Activated CD4-positive, CD25-positive, alpha-beta regulatory T cell treated with anti-CD3 and anti-CD28 coated beads, Interleukin-2, amount 50 U/mL, for 72 hours (primary cell): ENCODE results near the gene ZDHHC3.
"Not testable (repeated sequence)": the region's sequence is repeated elsewhere in the genome, so short reads cannot be mapped to it uniquely, and the experiment has no call there.

Experiments used
- DNase-seq: peaks from one replicate; pipeline ENCODE4 v3.0.0; 2021

Gene ZDHHC3

DNA sequence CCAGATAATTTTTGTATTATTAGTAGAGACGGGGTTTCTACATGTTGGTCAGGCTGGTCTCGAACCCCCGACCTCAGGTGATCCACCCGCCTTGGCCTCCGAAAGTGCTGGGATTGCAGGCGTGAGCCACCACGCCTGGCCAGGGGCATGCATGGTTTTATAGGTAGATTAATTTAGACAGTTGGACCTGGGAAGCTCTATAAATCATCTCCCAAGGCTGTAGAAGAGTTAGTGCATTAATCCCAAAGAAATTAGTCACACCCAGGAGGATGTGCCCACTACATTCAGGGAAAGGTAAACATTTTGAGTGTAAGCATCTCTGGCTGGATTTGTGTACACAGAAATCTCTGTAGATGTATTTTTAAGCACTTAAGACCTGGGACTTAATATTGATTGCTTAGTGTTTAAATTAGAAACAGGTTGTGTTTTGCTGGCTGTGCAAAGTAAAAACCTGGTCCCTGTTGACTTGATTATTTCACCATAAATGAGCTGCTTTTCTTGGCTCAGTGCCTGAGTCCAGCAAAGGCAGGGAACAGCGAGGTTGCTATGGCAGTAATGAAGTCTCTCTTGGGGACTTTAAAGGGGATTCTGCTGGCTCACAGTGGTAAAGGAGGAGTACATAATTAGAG, 19.3 kb upstream of the ZDHHC3 start:
- no peak for DNase-seq

DNA sequence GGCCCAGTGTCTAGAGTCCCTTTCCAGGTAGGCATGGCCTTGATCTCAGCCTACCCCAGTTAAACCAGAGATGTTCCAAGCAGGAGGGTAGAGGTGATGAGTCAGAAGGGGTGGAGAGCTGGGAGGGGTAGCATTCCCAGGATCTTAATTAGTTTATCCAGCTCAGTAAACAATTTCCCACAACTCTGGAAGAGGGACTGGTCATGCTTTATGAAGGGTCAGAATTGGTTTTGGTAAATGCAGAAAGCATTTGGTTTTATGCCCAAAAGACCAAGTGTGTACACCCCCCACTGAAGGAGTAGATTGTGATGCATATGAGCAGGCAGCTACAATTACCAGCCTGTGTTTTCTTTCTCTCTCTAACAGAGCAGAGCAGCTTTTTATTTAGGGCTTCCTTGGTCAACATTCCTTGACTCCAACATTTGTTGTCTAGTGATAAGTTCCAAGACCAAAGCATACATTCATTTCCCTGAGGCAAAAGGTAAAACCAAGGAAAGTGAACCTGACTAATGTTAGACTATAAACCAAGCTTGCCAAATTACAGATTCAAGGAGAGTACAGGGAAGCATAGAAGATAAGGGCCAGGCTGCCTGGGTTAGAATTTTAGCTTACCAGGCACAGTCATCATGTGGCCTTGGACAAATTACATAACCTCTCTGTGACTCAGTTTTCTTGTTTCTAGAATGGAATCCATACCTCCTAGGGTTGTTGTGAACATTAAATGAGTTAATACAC, 17.7 kb upstream of the ZDHHC3 start:
- no peak for DNase-seq

DNA sequence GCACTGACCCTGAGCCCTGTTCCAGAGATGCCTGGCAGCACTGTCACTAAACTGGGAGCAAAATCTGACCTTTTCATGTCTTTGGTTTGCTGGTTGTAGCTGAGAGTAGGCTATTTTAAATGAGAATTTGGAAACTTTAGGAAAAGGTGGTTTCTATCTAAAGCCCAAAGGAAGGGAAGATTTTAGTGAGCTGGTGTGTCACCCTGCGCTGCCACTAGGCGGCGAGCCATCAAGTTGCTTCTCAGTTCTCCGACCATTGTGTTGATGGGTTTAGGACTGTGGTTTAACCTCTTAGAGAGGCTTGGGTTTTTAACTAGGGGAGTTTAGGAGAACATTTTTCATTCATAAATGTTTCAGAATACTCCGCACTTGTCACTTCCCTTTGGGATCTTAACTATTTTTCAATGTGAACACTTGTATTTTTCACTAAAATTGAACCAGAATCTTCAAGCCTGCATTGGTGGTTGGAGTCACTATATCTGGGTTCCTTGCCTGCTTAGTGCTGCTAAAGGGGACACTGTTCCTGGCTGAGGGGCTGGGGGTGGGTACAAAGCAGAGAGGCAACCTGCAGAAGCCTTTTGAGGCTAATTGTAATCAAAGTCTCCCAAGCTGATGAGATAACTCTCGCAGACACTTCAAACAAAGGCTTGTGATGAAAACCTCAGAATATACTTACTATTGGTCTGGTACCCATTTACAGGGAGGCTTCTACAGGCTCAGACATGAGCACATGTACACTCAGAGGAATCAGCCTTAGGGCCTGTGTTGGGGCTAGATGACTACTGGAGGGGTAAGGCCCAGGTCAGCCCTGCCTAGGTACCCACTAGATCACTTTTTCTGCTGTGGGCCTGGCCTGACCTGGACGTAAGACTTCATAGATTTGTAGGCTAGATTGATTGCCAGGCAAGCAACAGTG, 16.8 kb upstream of the ZDHHC3 start:
- DNase-seq, result no peak

DNA sequence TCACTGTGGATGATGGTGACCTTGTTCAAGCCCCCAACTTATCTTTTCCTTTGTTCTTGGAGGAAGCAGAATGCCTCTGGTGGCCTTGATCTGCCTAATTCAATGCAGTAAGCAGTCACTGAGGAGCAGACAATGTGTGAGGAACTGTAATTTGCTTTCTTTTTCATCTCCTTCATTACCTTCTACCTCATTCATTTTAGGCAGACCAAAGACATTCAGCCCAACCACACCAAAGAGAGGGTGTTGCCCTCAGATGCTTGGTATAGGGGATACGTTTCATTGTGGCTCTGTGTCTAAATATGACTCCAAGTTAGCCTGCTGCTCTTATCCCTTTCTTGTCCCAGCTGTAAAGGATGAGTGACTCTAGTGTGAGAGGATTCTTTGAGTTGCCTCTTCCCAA, 15.4 kb upstream of the ZDHHC3 start:
- no peak for DNase-seq

DNA sequence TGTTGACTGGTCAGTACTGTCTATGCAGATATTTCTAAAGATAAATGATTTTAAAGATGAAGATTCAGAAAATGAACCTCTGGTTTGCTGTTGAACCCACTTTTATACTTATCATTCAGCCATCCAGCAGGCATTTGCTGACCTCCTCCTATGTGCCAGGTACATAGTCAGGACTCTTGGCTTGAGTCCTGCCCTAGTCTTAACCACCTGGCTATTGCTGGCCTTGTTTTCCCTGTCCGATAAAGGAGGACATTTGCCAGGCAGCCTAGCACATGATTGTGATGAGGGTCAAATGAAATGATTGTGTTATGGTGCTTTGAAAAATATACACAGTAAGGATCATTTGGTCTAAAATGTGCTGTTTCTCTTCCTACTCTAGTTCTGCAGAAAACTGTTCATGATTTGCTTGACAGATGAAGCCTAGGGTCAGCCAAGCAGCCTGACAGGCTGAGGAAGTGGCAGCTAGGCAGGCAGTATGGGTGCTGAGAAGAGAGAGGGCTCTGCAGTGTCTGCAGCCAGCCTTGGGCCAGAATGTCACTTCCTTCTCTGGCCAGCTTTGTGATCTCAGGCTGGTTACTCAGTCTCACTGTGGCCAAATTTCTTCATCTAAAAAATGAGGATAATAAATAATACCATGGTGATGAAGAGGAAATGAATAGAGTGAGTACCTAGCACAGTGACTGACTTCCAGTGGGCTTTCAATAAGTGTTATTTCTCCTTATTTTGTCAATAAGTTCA, 13.8 kb upstream of the ZDHHC3 start:
- no peak for DNase-seq

DNA sequence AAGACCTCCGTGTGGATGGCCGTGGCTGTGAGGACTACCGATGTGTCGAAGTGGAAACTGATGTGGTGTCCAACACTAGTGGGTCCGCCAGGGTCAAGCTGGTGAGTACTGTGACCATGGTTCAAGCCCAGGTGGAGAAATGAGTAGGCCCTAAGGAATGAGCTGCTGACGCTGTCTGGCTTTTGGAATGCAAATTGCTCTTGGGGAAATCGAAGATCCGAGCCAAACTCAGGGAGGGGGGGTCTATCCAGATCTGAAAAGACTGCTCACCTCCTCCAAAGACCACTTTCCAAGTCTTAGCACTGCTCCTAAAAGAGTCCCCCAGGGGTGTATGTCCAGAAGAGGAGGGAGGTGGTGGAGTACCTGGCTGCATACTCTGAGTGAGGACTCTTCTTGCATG, 13.2 kb upstream of the ZDHHC3 start:
- no peak for DNase-seq

DNA sequence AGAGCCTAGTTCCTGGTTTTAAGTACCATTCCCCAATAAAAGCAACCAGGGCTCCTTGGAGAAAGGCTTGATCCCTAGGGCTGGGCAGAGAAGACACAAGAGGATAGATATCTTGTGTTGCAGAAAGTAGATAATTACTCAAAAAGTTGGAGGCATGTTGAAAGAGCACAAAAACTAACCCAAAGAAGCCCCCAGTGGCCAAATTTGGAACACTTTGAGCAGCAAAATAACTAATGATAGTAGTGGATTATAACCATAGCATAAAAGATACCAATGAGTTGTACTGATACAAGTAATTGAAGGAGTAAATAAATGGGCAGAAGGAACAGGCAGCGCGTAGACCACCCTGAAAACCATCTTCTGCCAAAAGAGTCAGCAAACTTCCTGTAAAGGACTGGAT, 12.1 kb upstream of the ZDHHC3 start:
- no peak for DNase-seq

DNA sequence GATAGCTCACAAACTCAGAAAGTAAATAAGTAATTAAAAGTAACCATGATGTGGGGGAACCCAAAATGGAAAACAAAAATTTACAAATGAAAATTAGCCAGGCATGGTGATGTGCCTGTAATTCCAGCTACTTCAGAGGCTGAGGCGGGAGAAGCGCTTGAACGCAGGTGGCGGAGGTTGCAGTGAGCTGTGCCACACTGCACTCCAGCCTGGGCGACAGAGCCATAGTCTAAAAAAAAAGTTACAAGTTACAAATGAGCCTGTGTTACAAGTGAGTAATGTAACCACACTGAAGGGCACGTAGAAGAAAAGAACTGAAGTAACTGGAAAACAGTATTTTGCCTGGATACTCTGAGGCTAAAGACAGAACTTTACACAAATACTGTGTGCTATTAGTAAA, 11.4 kb upstream of the ZDHHC3 start:
- no peak for DNase-seq

DNA sequence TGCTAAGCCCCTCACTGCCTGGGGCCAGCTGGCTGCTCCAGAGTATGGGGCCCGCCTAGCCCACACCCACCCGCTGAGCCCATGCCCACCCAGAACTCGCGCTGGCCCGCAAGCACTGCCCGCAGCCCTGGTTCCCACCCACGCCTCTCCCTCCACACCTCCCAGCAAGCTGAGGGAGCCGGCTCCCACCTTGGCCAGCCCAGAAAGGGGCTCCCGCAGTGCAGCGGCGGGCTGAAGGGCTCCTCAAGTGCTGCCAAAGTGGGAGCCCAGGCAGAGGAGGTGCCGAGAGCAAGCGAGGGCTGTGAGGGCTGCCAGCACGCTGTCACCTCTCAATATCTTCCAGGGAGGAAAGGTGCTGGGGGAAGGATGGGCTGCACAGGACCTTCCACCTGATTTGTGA, 10.4 kb upstream of the ZDHHC3 start:
- not testable (repeated sequence) for DNase-seq

DNA sequence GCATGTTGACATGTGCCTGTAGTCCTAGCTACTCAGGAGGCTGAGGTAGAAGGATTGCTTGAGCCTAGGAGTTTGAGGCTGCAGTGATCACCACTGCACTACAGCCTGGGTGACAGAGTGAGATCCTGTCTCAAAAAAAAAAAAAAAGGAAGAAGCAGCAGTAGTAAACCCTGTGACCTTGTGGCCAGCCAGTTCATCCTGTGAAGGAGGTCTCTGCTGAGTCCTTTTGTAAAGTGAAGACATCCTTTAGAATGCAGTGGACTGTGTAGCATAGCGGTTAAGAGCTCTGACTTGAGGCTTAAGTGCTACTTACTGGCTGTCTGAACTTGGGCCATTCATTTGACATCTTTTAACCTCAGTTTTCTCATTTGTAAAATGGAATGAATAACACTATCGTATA, 8.4 kb upstream of the ZDHHC3 start:
- DNase-seq, result no peak

DNA sequence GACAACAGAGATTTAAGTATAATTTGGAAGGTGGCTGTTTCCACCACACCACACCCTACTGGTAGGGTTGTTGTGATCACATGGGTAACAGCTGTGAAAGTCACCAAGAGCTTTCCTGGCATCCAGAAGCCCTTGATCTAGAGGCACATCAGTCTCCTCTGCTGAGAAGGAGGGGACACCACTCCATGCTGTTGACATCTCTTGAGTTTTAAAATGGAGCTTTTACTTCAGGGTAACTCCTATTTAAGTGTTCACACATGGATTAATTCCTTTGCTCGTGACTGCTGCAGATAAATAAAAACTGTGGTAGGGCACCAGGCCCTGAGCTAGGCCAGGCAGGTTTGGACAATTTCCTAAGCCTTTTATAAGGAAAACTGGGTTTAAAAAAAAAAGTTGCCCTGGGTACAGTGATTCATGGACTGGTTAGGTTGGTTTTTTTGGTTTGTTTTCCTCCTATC, 7.5 kb upstream of the ZDHHC3 start:
- DNase-seq, result no peak

DNA sequence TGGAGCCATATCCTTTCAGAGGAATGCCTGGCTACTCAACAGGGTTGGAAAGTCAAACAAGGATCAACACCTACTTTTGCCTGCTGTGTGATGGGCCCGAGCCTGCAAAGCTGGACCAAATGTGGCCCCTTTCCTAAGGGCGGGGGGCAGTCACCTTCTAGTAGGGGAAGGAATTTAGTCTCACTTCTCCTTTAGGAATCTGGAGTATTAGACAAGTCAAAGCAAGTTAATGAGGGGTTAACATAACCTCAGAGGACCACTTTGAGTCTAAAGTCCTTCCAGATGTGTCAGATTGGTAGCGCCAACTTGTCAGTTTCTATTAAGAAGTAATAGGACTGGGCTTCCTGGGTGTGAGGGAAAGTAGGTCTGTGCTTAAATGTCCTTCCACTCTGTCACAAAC, 6.8 kb upstream of the ZDHHC3 start:
- DNase-seq, result no peak

DNA sequence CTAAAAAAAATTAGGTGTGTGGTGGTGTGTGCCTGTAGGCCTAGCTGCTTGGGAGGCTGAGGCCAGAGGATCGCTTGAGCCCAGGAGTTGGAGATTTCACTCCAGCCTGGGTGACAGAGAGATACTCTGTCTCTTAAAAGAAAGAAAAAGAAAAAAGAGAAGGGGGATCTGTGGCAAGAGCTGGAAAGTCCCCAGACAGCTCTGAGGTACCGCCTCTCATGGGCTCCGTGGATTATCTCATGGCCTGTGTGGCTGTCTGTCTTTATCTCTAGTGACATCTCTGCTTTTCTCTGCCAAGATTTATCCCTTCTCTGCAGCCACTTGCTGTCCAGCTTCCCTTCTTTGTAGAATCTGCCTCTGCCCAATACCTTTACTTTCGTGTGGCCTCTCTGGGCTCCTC, 5.8 kb upstream of the ZDHHC3 start:
- DNase-seq, result no peak

DNA sequence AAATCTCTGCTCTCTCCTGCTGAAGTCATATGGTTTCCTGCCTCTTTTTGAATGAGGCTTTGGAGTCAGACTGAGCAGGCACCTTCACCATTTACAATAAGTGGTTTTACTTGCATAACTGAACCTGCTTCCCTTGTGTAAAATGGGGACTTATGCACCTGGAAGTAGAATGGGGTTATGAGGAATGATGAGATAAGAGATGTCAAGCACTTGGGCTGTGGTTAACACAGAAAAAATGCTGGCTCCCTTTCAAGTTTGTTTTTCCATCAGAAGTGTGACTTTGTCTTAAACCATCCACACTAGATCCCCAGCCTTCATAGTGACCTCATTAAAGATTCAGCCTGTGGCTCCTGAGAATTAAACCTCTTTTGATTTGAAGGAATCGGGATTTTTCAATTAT, 5.2 kb upstream of the ZDHHC3 start:
- no peak for DNase-seq

DNA sequence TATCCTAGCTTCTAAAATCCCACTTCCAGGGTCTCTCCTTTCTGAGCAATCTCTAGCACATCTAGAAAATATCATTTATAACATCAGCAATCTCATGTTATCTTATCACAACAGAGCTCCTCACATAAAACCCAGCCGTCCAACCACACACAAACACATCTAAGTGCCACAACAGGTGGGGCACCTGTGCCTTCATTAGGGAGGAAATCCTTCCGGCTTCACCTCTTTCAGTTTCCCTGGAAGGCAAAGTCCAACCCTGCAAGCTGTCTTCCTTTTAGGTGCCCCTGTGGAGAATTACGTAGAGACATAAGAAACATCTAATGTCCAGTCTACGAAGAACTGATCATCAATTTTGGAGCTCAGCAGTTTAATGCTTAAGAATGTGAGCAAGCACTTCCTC, 1.6 kb downstream of the ZDHHC3 start:
- no peak for DNase-seq

DNA sequence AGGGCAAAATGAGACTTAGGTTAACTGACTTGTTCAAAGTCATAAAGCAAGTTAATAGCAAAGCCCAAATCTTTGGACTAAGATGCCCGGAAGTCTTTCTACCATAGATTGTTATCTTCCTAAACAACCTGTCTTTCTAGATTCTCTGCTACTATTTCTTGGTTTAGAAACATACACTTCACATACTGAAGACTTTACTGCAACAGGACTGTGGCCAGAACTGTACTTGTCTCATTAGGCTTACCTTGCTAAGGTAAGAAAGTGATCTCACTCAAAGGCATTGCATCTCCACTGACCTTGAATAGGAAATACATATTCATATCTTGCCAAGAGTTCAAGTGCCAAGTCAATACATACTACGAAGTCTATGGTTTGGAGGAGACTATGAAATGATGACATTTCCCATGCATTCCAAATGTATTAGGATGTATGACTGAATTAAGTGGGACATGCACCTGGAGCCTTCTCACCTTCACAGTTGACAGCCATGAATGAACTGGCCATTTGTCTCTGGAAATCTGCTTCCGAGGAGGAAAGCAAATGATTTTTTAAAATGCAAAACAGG, 5.0 kb downstream of the ZDHHC3 start:
- no peak for DNase-seq

DNA sequence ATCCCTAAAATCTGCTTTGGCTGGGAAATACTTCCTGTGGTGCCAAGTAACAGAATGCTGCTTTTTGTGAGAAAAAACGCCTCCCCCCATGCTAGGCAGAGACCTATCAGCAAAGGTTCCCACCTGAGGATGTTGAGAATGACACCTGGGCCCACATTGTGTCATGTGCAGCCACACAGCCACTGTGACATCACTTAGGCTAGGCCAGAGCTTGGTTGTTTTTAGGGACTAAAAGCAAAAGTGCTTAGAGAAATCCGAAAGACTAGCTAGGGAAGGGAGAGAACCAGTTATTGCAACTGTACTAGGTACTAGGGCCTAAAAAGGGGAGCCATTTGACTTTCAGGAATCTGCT, 6.2 kb downstream of the ZDHHC3 start:
- no peak for DNase-seq

DNA sequence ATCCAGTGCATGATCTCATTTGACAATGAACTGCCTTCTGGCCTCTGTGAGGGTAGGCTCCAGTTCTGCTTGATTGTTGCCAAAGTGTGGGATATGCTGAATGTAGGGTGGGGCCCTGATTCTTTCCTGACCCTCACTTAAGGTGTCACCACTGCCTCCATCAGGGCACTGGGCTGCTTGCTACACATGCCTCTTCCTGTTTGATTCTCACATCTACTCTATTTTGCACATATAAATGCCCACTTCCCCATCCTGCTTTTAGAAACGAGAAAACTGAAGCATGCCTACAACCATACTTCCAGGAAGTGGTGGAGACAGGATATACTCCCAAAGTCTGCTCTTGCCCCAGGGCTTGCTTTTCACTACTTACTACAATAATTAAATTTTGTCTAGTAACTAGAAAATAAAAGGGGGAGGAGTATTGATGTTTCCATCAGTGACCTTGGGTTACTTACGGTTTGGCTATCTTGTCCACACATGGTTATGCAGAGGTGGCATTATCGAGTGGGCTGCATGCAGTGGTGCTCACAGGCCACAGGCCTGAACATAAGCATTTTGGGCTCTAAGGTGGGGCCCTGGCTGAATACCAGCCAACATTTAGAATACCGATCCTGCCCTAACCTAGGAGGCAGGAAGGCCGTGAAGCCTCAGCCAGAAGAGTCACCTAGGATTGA, 6.7 kb downstream of the ZDHHC3 start:
- DNase-seq, result no peak

DNA sequence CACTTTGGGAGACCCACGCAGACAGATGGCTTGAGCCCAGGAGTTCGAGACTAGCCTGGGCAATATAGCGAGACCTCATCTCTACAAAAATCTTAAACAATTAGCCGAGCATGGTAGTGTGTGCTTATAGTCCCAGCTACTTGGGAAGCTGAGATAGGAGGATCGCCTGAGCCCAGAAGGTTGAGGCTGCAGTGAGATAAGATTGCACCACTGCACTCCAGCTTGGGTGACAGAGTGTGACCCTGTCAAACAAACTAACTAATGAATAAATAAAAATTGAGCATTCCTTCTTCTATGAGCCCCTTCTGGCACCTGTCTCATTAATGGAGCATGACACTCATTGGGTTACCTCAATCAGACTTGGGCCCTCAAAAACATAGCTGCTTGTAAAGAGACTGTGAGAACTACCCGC, 7.5 kb downstream of the ZDHHC3 start:
- DNase-seq, result no peak

DNA sequence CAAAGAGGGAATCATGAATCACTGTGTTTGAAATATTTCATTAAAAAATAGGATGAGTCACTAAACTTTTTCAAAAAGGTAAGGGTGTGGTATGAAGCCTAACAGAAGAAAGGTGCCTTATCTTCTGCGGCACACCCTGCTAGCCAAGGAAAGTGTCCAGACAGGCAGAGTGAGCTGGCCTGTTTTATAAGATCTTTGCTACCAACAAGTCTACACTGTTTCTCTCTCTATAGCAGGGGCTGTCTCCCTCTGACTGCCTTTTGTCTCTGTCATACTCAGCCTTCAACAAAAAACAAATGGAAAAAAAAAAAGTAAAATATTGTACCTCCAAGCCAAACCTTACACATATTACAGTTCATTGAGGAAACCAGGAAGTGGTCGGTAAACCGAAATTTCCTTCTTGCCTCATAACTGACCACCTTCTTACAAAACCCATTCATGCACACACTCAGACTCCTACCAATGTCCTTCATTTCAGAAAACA, 9.1 kb downstream of the ZDHHC3 start:
- DNase-seq, result no peak

DNA sequence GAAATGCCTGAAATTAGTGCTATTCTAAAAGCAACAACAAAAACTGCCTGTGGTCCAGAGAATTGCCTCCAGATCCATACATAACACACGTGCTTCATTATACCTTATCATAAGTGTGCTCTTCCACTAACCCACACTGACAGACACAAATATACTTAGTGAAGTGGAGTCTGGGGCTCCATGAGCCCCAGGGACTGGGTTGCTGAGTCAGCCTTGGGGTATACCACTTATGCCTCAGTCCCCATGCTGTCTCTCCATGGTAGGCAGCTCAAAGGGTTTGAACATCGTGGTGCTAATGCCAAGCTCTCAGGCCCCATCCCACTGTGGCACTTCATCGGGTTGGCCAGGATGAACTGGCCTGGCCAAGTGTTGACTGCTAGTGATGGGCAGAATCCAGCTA, 10.8 kb downstream of the ZDHHC3 start:
- no peak for DNase-seq
